HG02973 (cell line): ENCODE data around the gene ARID5B.
A peak's percentile ranks its signal among the peaks of the same experiment; 100 is the strongest.

Source experiments
- ATAC-seq: cut with Tn5 transposase; IDR thresholded peaks from one replicate; pipeline ENCODE4 v1.9.1; 2021; ENCODE audit warnings: moderate library complexity; ENCODE audit not compliant: unreplicated experiment

The ARID5B gene

DNA sequence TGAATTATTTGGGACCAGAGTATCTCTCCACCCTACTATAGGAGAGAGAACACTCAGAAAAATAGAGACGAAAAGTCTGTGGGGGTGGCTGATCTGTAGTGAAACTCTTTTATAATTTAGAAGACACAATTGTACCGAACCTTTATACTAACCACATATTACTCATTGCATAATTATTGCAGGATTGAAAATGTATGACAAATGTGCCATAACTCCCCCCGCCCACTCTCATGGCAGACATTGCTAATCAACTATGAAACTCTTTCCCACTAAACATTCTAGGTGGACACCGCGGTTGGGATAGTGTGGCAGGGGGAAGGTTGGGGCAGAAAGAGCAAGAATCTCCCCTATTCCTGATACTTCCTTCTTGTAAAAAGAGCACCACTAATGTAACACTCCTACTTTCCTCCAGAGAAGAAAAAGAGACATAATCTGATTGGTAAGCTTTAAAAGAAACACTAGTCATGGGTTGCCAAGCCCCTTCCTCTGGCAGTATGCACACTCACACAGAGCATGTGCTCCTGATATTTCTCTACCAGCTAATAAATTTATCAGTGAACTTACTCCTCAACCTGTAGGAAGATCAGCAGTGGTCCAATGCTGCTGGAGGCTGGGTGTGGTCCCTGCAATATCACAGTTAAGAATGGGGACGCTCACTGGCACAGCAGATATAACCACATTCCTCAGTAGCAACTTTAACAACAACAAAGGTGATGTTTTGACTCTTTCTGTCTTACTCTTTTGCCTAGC is 18.7 kb upstream of the ARID5B start:
- no peak for ATAC-seq

DNA sequence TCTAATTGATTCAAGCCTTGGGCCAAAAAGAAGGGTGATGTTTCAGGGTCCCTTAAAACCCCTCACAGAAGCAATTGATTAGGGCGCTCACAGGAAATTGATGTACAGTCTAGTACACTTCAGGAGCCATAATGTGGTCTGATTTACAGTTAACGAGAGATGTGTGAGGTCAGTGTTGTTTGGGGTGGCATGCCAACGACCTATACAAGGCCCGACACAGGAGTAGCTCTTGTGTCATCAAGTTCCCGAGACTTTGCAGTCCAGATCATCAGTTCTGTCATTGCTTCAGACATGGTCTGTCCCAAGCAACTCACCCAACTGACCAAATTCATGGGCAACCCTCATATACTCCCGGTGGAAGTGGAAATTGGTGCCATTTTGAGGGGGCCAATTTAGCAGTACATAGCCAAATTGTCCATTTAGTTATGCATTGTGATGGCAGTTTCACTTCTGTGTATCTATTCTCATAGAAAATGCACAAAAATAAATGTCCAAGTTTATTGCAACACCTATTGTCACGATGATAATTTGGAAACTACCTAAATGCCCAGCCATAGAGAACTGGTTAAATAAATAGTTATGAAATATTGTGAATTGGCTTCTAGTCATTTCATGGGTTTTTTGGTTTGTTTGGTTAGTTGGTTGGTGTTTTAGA is 18.0 kb upstream of the ARID5B start:
- ATAC-seq: no peak

DNA sequence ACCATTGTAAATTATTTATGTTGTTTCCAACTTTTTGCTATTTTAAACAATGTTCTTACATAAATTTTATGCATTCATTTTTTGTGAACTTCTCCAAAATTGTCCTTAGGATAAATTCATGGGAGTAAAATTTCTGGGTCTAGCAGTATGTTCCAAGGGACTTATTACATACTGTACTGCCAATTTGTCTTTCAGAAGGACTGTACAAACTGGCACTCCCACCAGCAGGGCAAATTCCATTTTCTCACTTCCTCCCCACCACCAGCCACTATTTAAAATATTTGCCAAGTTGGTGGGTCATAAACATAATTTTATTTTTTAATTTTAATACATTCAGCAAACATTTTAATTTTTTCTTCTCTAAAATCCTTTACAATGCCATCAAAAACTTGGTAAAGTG is 13.7 kb upstream of the ARID5B start:
- ATAC-seq: no peak

DNA sequence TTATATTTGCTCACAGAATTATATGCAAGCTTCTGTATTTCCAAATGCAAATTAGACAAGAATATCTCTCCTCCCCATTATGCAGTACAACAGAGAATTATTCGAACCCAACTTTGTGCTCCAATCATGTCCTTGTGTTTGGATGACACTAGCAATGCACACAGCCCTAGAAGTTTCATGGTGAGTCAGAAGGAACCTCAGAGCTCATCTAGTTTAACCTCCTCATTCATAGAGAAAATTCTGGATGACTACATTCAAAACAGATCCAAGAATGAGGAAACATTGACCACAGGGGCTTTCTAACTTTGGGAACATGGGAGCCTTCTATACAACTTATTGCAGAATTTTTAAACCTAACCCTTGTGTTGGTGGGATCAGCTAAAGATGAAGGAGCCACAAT is 12.8 kb upstream of the ARID5B start:
- ATAC-seq: no peak

DNA sequence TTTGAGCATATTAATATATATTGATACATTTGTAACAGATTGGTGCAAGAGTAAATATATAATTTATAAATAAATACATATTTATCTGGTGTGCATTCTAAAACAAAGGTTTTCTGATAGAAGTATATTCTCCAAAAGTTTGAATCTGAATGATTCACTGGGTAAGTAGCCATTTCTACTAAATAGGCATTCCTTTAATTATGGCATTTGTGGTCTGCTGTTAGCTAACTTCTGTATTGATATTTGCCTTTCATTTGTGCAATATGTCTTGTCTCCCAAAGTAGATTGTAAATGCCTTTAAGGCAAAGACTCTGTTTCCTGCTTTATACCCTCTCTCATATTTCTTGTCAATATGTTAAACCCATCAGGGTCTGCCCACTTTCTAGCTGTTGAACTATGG is 11.1 kb upstream of the ARID5B start:
- ATAC-seq: no peak

DNA sequence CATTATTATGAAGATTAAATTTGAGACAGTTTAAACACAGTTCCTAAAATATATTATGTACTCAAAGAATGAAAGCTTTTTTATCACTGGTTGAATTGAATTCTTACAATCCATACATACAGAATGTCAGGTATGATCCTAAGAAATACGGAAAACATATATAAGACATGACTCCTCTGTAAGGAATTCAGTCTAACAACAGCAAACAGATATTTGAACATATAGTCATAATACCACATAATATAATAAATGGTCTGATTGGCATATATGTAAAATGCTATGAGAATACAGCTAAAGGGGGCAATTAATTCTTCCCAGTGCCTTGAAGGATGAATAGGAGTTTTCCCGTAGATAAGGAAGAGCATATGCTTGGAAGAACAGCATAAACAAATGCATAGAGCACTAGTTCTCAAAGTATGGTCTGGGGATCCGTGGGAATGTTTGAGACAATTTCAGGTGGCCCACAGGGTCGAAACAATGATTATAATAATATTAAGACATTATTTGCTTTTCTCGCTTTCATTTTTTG is 10.6 kb upstream of the ARID5B start:
- ATAC-seq: no peak

DNA sequence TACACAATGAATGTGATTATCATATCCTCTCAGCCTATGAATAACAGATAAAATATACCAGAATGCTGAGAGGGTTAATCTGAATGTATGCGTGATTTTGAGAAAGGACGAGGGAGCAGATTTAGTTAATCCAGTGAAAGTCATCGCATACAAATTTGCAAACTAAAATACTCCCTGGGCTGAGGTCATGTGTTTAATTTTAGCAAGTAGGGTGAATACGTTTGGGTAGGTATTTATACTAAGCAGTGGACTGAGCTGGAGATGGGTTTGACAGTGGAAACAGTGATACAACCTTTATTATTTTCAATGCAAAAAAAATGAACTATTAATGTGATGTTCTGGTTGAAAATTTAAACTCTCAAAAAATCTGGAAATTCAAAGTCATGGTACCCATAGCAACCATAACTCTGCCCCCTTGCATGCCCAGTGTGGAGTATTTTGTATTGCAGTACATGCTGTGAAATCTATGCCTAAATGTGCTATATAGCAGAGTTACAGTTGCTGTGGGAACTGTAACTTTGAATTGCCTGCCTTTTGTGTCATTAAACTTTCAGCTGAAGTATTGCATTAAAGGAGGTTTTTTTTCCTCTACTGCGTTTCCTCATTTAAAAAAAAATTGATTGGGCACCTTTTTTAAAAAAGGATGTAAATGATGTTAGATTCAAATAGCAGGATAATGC is 9.5 kb upstream of the ARID5B start:
- no peak for ATAC-seq

DNA sequence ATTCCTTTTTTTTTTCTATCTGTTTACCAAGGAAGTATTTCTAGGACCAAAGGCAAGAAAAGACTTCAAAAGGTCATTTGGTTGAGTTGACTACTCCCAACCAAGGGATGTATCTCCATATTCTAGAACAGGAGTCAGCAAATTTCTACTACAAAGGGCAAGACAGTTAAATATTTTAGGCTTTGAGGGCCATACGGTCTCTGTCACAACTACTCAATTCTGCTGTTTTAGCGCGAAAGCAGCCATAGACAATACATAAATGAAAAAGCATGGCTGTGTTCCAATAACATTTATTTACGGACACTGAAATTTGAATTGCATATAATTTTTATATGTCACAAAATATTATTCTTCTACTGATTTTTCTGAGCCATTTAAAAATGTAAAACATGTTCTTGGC is 8.5 kb upstream of the ARID5B start:
- no peak for ATAC-seq

DNA sequence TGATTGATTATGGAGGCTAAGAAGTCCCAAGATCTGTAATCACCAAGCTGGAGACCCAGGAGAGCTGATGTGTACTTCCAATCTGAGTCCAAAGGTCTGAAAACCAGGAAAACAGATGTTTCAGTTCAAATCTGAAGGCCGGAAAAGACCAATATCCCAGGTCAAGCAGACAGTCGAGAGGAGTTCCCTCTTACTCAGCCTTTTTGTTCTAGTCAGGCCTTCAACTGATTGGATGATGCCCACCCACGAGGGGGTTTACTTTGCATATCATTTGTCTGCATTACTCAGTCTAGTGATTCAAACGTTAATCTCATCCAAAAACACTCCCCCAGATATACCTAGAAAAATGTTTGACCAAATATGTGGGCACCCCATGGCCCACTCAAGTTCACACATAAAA is 7.4 kb upstream of the ARID5B start:
- no peak for ATAC-seq

DNA sequence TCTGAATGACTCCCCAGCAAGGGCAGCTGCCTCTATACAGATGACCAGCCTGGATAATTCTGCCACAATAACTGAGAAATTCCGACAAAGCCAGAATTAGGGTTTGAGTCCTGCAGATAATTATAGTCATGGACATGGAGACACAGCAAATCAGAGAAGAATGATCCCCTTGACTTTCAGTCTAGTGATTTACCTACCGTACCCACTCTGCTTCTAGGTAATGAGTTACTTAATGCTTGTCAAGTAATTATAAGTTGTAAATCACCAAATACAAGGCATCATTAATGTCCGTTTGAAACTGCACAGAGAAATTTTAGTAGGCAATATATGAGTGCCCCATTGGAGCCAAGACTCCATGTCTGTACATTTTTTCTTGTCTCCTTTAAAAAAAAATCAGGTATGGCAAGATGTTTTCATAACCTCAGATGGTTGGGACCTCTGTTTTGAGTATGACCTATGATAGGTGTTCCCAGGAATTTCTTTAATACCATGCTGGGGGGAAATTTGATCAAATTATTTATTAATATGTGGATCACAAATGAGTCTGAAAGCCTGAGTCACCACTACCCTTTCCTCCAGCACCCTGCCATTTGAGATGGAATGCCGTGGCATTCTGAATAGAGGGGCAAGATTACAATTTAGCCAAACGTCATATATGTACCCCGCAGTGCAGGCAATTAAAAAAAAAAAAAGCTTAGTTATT is 5.5 kb upstream of the ARID5B start:
- no peak for ATAC-seq

DNA sequence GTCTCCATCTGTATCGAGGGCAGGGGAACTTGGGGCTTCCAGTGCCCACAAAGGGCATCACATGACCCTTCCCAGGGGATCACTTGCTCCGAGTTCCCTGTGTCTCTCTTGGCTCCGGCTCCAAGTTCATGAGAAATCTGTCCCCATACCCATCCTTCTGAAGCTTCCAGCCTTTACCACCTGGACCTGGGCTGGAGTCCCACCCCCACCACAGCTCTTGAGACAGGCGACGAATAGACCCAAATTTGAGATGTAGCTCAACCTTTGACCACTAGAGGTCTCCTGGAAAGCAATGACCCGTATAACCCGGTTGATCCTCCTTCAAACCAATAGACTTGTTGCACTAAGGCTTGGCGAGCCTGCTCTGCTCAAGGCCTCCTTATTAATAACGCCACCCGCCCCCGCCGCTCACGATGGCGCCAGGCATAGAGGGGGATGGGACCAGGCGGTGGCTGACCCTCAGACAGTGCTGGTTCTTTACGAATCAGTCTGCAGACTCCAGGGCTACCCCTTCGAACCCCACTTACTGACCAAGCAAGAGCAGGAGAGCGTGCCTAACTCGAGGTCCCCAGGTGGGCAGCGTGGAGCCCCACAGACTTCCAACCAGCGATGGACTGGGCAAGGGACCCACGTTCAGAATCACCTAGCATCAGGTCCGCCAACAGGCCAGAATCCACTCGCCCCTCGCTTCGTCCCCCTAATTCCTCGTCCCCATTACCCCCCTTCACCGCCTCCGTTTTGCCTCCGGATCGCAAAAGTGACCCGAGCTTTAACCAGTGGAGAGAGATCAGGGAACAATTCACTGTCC is 4.4 kb upstream of the ARID5B start:
- peak; percentile 69 for ATAC-seq

DNA sequence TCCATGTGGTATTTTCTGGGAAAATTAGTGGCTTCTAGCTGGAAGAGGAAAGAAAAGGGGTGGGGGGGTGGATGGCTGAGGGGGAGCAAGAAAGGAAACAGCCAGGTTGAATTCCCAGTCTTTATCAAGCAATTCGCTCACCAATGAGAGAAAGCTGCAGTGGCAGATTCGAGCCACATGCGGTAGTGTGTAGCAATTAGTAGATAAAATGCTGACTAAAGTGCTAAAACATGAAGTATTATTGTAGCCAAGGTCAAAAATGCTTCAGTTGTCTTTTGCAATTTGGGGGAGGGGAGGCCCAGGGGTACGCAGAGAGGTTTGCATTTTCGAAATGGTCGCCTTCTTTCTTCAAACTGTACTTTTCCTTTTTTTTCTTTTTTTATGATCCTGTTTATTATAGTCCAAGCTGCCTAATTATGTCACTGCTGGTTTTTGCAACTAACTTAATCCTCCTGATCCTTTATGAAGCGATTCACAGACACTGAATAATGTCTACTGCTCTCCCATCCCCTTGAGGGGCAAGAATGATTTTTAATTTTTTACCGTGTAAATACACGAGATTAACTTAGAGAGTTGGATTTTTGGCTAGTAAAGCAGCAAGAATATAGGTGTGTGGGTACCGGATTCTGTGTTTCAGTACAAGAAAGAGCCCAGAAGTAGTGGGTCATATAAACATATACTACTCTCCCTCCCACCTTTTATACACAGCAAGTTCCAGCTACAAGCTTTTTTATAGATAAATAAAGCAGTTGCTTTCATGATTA is 3.6 kb upstream of the ARID5B start:
- no peak for ATAC-seq

DNA sequence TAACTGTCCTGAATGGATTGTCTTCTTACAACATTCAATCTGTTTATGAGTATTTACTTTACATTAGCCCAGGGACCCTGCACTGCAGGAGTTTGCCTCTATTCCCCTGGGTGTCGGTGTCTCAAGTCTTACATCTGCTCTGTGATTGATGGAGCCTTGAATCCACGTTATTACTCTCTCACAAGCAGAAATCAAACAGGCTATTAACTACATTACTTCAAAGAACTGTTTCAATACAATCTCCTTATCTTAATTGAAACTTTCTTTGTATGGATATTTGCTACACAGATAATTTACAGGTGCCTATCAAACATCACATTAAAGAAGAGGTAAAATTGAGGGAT is 3.1 kb upstream of the ARID5B start:
- no peak for ATAC-seq

DNA sequence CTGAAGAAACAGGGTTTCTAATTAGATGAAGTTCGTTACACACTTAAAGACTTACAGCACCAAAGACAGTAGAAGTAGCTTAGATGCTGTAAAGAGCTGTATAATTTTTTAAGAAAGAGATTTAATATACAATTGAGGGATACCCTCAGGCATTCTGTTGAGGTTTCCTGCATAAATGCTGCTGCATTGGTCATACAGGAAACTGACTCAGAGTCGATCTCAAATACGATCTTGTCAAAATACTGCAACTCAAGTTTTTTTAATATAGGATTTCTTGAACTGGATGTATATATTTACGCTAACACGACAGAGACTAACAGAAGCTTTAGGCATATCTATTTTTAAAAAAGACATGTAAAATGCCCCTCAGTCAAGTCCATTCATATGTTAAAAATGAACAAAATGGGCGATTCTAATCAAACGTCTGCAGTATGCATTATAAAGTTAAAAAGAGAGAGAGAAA is 2.4 kb upstream of the ARID5B start:
- no peak for ATAC-seq

DNA sequence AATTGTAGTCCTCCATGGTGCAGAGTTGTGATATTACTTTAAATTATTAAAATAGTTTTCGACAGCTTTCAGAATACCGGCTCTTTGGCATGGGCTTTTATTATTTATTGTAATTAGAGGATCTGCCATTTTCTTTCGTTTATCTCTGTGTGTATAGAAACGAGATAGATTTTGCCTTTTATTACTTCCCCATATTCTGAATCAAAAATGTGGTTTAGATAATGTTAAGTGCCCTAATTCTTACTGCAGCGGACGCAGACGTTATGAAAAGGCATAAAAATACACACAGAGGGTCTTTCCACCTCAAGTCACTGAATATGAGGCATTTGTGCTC is 1.9 kb upstream of the ARID5B start:
- no peak for ATAC-seq

DNA sequence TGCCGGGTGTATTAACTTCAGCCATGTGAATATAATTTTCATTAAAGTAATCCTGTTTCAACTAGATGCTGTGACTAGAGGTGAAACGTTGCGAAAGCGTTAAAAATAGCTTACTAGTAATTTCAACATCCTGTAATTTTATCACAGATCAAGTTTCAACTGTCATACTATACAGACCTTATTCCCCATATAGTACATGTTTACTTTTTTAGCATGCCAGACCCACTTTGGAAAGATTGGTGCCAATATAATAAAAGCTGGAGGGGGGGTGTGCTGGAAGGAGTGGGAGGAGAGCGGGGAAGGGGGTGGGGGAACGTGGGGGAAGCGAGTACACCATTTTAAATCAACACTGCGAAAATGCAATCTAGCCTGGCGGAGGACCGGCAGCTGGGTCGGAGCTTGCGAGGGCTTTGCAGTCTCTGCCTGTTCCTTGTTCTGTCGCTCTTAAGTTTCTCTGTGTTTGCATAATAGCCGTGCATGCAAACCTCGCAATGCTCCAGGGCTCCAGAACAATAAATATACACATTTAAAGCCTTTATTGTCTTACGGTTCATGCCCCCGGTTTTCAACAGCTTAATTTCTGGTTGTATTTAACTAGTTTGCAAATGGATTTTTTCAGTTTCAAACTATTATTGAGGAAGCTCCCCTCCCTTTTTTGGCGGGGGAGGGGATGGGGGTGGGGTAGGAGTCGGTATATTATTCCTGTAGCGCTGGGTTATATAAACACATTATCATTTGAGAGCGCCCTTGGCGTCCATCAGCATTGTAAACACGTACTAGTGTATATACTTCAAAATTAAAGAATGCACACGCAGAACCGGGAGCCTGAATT is 1.3 kb upstream of the ARID5B start:
- ATAC-seq: peak; percentile 32

DNA sequence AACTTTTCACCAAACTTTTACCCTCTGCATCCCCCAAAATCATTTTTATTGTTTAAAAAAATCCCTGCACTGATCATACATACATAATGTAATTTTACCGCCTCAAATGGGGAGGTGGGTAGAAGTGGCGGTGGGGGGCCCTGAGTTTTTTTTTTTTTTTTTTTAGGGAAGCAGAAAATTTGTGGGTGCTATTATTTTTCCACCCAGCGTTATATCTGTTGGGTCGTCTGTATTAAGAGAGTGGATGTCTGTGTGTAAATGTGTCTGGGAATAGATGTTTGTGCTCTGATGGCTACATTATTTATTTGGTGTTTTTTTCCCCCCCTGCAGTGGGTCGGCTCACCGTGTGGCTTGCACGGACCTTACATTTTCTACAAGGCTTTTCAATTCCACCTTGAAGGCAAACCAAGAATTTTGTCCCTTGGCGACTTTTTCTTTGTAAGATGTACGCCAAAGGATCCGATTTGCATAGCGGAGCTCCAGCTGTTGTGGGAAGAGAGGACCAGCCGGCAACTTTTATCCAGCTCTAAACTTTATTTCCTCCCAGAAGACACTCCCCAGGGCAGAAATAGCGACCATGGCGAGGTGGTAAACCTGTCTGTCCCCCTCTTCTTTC is 438 bp downstream of the ARID5B start:
- no peak for ATAC-seq

DNA sequence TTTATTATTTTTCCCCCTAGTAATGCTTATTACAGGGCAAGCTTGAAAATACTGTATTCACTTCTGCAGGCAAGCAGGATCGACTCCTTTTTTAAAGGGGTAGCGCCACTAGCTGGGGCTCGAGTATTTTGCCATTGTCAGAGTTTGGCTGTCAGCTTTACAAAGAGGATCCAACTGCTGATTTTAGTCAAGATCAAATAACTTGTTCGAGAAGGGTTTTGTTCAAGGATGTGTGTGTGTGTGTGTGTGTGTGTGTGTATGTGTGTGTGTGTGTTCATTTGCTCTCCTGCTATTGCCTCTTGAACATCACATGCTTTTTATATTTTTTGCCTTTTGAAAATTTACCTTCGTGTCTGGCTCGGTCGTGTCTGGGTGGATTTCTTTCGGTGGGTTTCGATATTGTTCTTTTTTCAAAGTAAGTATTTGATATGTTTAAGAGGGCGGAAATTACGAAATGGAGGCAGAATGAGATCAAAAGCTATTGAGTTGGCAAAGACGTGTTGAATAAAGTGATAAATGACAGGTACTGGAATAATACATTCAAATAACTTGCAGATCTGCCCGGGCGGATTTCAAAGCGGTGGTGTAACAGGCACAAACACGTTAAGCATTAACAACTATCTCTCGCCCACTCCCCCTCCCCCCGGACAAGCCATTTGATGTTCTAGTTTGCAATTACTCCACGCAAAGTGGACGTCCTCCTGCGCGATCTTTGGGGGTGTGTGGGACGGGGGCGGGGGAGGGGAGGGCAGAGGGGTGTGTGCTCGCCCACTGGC is 1.1 kb downstream of the ARID5B start:
- ATAC-seq: peak; percentile 0
